DND-41 (cell line): Measurements from ENCODE around the gene ARHGAP22.

ENCODE experiments used
- EZH2 ChIP-seq: IDR thresholded peaks from 3 replicates; pipeline ENCODE4 v1.6.1; 2012; ENCODE audit warnings: borderline replicate concordance, low read depth, mild to moderate bottlenecking, moderate library complexity, low read length, inconsistent platforms; ENCODE audit not compliant: severe bottlenecking
- TF ChIP-seq, protein P1 (sequence below): IDR thresholded peaks from 2 replicates; pipeline ENCODE4 v1.5.1; 2012; ENCODE audit warnings: borderline replicate concordance, low read length, moderate library complexity, mild to moderate bottlenecking; ENCODE audit not compliant: poor library complexity, severe bottlenecking; ENCODE audit errors: extremely low read depth

DNA sequence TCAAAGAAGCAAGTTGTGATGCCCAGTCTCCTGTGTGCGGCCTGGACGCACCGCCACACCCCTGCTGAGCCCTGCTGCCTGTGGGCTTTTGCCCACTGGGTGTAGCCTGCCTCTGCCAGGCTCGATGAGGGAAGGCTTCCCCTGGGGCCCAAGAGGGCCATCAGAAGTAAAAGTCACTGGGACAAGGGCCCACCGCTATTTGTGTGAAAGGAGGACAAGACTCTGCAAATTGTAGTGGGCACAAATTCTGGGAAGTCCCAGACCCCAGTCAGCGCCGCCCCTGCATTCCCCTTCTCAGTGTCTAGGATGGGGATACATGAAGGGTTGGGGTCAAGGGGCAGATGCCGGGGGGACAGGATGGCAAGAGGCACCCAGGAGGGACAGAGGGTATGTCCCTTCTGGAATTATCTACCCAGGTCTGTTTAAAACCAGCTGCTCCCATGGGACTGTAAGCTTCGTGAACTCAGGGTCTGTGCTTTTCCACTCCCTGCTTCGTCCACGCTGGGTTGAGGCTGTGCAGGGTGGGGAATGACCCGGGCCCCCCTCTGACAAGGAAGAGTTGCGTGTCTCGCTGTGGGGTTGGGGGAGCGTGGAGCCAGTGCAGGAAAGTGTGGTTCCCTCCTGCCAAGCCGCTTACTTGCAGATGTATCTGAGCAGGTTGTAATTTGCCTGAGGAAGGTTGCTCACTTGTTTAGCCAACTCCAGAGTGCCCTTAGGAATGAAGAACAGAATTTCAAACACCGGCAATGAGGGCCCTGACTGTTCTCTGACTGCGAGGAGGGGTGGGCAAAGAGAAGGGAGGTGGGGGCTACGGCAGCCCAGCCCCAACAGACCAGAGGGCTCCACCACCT is 151.2 kb downstream of the ARHGAP22 start:
- TF ChIP-seq, protein P1, sequence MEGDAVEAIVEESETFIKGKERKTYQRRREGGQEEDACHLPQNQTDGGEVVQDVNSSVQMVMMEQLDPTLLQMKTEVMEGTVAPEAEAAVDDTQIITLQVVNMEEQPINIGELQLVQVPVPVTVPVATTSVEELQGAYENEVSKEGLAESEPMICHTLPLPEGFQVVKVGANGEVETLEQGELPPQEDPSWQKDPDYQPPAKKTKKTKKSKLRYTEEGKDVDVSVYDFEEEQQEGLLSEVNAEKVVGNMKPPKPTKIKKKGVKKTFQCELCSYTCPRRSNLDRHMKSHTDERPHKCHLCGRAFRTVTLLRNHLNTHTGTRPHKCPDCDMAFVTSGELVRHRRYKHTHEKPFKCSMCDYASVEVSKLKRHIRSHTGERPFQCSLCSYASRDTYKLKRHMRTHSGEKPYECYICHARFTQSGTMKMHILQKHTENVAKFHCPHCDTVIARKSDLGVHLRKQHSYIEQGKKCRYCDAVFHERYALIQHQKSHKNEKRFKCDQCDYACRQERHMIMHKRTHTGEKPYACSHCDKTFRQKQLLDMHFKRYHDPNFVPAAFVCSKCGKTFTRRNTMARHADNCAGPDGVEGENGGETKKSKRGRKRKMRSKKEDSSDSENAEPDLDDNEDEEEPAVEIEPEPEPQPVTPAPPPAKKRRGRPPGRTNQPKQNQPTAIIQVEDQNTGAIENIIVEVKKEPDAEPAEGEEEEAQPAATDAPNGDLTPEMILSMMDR, result no peak
- TF ChIP-seq EZH2, result no peak
